ENCODE results near the gene POMGNT1. TPM values are rescaled to one million over a fixed set of nuclear protein-coding genes. Genes with fewer than 3 reads are reported as not detected.

Gene POMGNT1
- total and polyA plus RNA-seq, 2 of the 8 experiments (the other 6 are each of a cell fraction or from before 2014, with no cell fraction given), result 28.0 to 40.3 TPM

DNA sequence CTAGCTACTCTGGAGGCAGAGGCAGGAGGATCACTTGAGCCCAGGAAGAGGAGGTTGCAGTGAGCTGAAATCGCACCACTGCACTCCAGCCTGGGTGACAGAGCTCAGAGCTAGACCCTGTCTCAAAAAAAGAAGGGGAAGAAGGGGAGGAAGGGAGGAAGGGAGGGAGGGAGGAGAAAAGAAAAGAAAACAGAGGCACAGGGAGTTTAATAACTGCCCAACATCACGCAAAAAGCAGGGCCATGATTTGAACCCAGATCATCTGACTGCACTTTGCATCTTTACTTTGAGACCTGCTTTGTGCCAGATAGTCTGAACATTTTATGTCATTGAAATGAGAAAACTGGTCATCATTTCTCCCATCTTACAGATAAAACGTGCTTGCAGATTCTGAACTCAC, 6.9 kb upstream of the POMGNT1 start (continued):
- TF ChIP-seq, protein P1, sequence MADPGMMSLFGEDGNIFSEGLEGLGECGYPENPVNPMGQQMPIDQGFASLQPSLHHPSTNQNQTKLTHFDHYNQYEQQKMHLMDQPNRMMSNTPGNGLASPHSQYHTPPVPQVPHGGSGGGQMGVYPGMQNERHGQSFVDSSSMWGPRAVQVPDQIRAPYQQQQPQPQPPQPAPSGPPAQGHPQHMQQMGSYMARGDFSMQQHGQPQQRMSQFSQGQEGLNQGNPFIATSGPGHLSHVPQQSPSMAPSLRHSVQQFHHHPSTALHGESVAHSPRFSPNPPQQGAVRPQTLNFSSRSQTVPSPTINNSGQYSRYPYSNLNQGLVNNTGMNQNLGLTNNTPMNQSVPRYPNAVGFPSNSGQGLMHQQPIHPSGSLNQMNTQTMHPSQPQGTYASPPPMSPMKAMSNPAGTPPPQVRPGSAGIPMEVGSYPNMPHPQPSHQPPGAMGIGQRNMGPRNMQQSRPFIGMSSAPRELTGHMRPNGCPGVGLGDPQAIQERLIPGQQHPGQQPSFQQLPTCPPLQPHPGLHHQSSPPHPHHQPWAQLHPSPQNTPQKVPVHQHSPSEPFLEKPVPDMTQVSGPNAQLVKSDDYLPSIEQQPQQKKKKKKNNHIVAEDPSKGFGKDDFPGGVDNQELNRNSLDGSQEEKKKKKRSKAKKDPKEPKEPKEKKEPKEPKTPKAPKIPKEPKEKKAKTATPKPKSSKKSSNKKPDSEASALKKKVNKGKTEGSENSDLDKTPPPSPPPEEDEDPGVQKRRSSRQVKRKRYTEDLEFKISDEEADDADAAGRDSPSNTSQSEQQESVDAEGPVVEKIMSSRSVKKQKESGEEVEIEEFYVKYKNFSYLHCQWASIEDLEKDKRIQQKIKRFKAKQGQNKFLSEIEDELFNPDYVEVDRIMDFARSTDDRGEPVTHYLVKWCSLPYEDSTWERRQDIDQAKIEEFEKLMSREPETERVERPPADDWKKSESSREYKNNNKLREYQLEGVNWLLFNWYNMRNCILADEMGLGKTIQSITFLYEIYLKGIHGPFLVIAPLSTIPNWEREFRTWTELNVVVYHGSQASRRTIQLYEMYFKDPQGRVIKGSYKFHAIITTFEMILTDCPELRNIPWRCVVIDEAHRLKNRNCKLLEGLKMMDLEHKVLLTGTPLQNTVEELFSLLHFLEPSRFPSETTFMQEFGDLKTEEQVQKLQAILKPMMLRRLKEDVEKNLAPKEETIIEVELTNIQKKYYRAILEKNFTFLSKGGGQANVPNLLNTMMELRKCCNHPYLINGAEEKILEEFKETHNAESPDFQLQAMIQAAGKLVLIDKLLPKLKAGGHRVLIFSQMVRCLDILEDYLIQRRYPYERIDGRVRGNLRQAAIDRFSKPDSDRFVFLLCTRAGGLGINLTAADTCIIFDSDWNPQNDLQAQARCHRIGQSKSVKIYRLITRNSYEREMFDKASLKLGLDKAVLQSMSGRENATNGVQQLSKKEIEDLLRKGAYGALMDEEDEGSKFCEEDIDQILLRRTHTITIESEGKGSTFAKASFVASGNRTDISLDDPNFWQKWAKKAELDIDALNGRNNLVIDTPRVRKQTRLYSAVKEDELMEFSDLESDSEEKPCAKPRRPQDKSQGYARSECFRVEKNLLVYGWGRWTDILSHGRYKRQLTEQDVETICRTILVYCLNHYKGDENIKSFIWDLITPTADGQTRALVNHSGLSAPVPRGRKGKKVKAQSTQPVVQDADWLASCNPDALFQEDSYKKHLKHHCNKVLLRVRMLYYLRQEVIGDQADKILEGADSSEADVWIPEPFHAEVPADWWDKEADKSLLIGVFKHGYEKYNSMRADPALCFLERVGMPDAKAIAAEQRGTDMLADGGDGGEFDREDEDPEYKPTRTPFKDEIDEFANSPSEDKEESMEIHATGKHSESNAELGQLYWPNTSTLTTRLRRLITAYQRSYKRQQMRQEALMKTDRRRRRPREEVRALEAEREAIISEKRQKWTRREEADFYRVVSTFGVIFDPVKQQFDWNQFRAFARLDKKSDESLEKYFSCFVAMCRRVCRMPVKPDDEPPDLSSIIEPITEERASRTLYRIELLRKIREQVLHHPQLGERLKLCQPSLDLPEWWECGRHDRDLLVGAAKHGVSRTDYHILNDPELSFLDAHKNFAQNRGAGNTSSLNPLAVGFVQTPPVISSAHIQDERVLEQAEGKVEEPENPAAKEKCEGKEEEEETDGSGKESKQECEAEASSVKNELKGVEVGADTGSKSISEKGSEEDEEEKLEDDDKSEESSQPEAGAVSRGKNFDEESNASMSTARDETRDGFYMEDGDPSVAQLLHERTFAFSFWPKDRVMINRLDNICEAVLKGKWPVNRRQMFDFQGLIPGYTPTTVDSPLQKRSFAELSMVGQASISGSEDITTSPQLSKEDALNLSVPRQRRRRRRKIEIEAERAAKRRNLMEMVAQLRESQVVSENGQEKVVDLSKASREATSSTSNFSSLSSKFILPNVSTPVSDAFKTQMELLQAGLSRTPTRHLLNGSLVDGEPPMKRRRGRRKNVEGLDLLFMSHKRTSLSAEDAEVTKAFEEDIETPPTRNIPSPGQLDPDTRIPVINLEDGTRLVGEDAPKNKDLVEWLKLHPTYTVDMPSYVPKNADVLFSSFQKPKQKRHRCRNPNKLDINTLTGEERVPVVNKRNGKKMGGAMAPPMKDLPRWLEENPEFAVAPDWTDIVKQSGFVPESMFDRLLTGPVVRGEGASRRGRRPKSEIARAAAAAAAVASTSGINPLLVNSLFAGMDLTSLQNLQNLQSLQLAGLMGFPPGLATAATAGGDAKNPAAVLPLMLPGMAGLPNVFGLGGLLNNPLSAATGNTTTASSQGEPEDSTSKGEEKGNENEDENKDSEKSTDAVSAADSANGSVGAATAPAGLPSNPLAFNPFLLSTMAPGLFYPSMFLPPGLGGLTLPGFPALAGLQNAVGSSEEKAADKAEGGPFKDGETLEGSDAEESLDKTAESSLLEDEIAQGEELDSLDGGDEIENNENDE (IDR thresholded peaks at IDR 0.05; ENCODE audit: insufficient replicate concordance, low read length), result no peak
- TF ChIP-seq JUND (IDR thresholded peaks at IDR 0.05; ENCODE audit: low read length) (no peak), SAP30 (IDR thresholded peaks at IDR 0.05; ENCODE audit: insufficient read depth, insufficient replicate concordance, low read length) (no peak), KDM4A (IDR thresholded peaks at IDR 0.05; ENCODE audit: low read depth, low read length, severe bottlenecking) (no peak), JUN (IDR thresholded peaks at IDR 0.05; ENCODE audit: low read depth, low read length) (no peak)
